ENCODE measurements around the gene SLC66A3.
"Not testable (repeated sequence)": the region's sequence is repeated elsewhere in the genome, so short reads cannot be mapped to it uniquely, and the experiment has no call there.

The SLC66A3 gene

DNA sequence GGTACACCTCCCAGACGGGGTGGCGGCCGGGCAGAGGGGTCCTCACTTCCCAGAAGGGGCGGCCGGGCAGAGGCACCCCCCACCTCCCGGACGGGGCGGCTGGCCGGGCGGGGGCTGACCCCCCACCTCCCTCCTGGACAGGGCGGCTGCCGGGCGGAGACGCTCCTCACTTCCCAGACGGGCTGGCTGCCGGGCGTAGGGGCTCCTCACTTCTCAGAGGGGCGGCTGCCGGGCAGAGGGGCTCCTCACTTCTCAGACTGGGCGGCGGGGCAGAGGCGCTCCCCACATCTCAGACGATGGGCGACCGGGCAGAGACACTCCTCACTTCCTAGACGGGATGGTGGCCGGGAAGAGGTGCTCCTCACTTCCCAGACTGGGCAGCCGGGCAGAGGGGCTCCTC, 9.8 kb downstream of the SLC66A3 start:
- ATAC-seq: not testable (repeated sequence)

DNA sequence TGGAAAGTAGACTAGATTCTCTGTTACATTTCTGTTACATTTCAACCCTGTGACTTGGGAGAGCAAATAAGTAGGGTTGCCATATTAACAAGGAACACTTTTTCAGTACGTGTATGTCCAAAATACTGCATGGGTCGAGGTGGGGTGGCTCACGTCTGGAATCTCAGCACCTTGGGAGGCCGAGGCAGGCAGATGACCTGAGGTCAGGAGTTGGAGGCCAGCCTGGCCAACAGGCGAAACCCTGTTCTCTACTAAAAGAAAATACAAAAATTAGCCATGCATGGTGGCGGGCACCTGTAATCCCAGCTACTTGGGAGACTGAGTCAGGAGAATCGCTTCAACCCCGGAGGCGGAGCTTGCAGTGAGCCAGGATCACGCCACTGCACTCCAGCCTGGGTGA, 11.2 kb downstream of the SLC66A3 start:
- ATAC-seq: no peak

DNA sequence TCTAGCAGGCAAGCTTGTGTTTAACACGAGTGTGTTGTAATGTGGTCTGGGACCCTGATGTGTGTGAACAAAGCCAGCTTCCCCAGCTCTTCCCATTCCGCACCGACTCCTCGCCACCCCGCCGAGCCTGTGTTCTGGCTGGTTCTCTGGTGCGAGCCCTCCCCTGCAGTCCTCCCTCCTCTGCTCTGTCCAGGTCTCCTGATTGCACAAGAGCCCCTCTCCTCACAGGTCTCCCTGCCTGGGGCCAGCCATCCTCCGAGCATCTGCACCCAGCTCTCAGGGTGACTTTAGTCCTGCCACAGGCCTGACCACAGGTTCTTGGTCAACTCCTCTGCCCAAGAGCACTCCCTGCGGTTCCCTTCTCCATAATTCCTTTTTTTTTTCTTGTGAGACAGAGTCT, 13.2 kb downstream of the SLC66A3 start:
- no peak for ATAC-seq

DNA sequence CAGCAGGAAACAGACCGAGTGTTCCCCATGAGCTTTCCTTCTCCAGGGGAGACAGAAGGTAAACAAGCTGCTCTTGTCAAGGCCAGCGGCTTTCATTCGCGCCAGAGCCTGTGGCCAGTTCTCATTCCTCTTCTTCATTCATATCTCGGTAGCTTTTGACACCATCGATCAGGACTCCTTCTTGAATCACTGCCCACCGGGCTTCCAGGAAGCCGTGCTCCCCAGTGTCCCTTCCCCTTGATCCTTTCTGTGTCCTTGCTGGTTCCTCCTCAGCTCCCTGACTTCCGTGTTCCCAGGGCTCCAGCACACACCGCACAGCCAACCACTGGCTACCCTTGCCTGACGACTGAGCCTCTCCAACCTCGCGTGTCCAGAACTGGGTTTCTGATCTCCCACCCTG, 14.1 kb downstream of the SLC66A3 start:
- ATAC-seq: no peak

DNA sequence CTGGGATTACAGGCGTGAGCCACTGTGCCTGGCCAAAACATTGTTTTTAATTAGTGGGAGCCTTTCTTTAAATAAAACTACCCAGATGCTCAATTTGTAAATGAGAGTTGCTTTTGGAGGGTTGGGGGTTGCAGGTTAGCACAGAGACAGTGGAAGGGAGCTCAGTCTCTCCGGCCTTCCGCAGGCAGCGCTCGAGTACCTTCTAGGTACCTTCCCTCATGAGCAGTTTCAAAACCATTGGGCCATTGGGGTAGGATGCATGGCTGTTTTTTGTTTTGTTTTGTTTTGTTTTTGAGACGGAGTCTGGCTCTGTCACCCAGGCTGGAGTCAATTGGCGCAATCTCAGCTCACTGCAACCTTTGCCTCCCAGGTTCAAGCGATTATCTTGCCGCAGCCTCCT, 19.0 kb downstream of the SLC66A3 start:
- ATAC-seq: no peak

DNA sequence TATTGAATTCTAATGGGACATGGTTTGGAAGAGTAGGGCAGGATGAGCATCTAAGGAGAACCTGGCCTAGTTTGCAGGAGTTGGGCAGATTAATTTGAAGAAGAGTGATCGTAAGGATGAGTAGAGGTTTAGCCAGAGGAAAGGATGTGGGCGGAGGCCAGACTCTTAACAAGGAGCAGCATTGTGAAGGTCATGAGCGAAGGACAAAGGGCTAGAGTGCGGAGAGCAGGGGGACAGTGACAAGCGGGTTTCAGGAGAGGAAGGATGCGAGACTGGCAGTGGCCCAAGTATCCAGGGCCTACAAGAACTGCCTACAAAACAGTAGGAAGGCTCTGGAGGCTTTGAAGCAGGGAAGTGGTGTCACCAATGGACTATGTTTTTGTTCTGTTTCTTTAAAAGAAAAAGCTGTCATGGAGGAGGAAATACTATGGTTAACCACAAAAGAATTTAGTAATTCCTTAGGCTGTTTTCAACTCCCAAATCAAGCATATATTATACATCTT, 20.1 kb downstream of the SLC66A3 start:
- ATAC-seq: no peak

DNA sequence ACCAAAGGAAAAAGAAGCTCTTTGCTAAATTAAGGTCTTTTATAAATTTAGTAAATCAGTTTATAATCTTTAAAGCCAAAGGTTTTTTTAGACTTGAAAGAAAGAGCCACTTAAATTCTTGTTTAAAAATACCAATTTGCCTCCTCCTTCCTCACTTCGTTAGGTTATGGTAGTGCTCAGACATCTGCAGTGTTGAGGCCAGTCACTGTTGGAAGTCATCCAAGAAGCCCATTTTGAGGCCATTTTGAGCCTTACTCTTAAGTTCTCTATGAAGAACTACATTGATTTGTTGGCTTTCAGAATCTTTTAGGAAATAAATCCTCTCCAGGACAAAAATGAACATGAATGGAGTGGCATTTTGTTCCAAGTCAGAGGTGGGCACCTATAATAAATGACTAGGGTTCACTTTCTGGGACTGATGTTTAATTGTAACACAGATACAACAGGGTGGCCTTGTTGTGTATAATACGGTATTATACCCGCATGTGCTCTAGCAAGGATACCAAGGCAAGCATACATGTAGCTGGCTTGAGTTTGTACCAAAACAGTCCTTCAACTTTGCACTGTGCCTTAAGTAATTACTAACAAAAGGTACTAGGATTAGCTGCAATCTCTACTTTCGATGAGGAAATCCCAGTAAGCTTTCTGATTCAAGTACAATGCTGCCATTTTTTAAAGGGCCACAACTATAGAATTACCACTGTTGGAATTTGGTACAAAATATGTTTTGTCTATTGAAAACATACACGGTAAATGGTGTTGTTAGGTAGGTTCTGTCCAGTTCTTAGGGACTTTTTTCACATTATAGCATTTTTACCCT, 22.8 kb downstream of the SLC66A3 start:
- ATAC-seq: no peak

DNA sequence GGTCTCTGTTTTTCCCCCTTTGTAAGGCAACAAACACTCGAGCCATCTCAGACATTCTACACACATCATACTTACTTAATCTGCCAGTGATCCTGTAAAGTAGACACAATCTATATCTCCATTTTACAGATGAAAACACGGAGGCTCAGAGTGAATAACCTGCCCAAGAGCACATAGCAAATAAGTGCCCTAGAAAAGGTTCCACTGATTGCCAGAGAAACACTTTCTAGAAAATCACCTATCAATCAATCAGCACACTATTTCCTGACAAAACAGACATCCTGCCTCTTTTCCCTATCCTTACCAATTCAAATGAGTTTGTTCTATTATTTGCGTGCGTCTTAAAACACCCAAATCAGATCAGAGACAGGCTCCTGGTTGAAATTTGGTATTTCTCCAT, 23.9 kb downstream of the SLC66A3 start:
- ATAC-seq: no peak

DNA sequence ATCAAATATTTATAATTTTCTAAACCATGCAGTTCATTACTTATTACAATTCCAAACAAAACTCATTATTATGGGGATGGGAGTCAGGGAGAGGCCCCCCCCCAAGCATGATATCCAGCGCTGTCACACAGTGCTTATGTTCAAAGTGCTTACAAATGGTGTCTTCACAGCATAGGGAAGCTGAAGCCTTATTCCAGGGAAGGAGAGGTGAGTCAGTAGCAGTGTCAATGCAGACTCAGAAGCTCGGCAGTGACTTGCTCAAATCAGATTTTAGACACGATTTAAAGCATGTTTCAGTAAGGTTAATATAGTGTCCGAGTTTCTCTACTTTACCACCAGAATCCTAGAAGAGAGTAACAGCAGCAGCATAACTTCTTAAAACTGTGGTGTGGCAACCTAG, 24.6 kb downstream of the SLC66A3 start:
- ATAC-seq: no peak

DNA sequence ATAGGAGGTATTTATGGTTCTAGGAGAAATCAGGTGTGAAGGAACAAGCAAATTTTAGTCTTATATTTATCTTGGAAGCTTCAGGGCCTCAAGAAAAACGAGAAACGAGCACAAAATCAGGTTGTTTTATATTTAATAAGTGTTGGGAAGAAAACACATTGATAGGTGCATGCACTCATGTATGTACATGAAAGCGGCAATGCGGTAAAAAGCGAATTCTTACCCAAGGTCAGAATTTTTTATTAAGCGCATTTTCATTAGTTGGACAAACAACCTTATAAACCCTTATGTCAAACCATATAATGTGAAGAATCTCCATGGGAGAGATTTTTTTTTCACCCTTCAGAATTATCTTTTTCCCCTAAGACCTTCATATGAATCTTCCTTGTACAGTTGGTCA, 25.4 kb downstream of the SLC66A3 start:
- ATAC-seq: no peak

DNA sequence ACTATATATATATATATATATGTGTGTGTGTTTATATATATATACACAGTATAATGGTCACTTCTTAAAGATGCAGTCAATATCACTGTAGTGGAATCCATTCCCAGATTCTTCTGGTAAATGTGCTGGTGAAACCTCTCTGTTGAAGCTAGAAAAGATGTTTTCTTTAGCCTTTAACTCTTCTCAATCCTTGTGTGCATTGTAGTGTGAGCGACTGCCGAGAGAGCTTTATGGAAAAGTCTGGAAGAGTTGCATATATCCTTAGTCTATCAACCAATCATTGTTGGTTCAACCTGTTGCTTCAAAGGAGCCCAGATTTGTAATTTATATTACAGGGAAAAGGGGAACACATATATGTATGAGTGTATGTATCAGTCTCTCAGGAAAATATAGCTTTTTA, 27.7 kb downstream of the SLC66A3 start:
- ATAC-seq: no peak

DNA sequence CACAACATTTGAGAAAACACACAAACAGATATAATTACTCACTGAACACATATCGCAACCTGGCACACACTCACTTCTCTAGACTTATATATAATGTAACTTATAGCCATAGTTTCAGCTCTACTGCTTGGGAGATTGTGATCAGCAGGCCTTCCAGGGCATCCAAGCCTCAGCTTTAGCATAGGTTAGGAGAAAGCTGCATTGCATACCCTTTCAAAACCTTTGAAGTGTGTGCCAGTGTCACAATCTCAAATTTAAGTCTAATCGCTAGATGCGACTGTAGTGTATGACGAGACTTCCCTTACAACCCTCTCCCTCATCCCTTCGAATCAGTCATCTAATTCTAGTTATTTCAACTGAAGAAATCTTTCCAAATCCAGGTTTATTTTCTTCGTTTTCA, 30.9 kb downstream of the SLC66A3 start:
- ATAC-seq: no peak

DNA sequence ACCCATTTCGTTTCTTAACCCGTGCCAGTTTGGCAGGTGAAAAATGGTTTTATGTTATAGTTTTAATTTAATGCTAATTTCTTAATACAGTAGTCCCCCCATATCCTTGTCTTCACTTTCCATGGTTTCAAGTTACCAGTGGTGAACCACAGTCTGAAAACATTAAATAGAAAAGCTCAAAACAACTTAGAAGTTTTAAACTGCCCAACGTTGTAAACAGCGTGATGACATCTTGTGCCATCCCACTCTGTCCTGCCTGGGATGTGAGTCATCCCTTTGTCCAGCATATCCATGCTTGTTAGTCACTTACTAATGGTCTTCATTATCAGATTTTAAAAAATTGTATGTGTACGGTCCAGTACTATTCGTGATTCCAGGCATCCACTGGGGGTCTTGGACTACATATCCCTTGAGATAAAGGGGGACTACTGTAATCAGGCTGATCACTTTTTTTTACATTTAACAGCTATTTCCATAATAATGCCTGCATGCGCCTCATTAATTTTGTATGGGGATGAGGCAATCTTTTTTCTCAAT, 31.9 kb downstream of the SLC66A3 start:
- no peak for ATAC-seq

DNA sequence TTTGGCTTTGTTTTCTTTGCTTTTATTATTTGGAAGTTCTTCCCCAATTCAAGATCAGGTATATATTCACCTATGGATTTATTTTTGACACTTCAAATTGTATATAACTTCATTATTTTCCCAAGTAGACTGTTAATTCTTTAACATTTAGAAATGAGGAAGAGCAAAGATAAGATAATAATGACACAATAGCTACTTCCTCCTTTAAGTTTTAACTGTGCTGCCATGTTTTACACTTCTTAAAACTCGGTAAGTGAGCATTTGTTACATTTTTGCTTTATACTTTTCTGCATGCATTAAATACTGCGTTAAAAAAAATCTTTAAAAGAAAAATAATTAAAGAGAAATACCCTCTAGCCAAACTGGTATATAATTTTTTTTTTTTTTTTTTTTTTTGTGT, 32.5 kb downstream of the SLC66A3 start:
- no peak for ATAC-seq

DNA sequence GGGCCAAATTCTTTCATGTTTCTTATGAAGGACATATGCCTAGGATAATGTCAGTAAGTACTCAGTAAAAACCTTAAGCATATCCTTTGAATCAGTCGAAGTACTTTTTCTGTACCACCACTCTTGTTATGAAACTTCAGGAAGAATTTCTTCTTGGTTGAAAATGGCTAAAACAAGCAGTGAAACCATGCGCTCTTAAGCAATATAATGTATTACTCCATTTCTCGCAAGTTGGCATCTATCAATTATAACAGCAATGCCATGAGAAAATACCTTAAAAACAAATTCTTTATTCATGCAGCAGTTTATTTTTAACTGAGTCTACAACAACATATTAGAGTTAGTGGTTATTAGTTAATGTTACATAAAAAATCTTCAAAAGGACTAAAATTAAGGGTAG, 41.0 kb downstream of the SLC66A3 start:
- no peak for ATAC-seq

DNA sequence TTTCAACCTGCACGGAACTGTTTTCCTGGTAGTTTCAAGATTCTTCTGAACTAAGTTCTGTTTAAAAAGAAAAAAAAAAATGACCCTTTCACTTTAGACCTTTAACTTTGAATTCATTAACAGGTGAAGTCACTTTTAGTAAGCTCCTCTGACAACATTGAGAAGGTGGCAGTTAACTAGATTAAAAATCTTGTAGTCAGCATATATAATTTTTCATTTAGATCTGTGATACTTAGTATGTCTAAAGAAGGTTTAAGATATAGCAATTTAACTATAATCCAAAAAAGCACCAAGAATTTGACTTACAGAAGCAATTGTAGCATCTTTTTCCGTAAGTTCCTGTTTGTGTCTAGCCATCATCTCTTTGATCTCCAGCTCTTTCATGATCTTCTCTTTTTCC, 45.4 kb downstream of the SLC66A3 start:
- no peak for ATAC-seq

DNA sequence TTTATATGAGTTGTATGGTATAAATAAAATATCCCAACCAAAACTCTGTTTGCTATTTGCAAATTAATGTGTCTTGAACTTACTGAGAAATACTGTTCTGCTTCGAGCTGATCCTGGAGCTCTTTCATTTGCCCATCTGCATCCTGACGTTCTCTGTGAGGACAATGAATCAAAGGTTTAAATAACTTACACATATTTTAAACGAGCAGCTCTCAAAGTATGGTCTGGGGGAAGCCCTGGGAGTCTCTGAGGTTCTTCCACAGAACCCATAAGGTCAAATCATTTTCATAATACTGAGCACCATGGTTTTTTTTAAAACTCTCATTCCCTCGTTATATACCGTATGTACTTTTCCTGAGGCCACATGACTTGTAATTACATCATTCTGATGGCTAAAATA, 46.7 kb downstream of the SLC66A3 start:
- no peak for ATAC-seq

DNA sequence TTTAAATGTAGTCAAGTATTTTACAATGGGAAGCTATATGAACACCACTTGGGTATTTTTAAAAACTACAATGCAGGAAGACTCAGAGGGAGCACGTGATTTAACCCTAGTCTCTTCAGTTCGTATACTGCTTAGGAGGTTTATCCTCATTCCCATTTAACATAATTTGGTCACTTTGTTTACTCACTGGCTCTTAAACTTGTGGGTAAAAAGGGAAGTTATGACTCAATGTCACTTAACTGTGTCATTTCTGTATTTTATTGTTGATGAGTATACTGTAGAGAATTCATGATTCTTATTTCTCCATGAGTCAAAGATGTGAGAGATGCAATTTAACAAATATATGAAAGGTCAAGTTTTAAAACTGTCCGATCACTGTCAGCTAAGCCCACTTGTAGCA, 48.2 kb downstream of the SLC66A3 start:
- peak; percentile 61 to 88 for ATAC-seq

DNA sequence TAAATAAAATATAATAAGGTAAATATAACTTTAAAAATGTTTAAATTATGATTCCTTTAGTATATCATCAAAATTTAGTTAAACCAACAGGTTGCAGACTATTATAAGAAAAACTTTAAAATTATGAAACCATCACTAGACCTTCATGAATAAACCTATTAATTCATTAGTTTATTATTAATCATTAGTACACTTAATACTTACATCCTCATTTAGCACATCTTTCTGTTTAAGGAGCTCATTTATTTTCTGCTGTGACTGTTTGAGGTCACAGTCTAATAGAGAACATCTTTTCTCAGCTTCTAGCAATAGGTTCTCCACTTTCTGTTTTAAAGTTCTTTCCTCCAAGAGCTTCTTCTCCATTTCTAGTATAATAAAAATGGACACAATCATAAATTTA, 52.8 kb downstream of the SLC66A3 start:
- ATAC-seq: no peak

DNA sequence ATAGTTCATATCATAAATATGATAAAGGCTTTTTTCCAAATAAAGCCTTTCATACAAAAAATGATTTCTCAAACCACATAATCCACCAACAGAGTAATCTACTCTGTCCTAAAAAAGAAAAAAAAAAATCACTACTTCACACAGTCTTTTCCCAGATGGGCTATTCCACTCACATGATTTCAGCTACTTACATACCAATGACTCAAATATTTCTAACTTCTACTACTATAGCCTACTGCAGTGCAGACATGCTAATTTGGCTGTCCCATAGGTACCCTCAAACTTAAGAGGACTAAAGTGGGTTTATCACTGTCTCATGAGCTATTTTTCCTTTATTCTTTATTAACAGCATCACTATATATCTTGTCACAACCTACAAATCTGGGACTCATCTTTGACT, 57.4 kb downstream of the SLC66A3 start:
- no peak for ATAC-seq

DNA sequence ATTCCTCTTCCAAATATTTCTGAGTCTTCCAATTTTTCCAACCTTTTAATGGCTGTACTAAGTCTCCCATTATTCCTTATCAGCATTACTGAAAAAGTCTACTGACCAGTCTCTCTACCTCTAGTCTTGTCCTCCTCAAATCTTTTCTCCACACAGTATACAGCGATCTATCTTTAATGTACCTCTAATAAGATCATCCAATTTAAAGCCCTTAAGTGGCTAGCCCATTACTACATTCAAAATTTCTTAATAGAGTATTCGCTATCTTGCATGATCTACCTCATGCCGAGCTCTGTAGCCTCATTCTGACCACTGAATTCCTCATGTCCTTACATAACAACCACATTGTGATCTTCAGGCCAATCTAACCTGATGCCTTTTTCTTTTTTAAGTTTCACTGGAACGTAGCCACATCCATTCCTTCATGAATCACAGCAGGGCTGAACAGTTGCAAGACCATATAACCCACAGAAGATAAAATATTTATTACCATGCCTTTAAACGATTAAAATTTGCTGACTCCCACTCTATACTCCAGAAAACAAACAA, 57.9 kb downstream of the SLC66A3 start:
- no peak for ATAC-seq

DNA sequence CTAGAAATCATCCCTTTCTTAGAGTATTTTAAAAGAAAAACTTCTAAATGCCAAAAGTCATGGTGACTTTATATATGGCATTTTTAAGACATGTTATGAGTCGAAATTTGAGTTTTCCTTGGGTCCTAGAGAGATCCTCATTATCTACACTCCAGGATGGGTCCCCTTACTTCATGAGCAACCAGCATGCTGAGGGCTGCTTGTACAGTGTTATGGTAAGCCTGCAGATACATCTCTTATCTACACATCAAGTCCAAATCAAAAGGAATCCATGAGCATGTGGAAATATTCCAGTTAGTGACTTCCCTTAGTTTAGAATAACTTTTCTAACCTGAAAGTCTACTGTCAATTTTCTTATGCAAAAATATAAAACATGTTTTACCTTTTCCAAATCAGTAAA, 58.7 kb downstream of the SLC66A3 start:
- ATAC-seq: no peak

DNA sequence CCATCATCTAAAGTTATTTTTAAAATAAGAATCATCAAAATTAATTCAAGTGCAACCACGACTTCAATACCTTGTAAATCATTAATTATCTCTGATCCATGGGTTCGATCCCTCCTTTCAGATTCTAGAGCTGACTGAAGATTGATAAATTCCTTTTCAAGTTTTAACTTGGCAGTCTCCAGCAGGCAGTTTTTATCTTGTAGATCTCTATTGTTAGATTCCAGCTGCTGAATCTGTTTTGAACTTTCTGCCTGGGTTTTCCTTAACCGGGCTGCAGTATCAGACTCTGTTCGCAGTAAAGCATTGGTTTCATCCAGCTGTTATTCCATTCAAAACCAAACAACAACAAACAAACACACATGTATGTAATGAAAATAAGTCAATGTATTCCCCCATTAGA, 59.5 kb downstream of the SLC66A3 start:
- no peak for ATAC-seq

DNA sequence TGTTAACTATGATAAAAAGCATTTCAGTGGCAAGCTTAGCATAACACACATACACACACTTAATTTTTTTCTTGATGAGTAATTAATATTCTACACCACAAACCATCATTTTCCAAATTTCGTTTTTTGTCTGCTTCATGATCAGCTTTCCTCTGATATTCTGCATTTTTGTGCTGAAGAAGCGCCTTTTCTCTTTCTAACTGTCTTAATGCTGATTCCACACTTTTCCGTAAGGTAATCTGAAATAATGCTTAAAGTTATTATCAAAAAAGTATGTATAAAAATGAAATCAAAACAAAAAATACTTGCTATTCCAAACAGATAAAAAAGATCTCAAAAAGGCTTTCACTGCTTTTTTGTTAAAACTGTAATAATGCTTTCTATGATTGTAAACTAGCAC, 60.1 kb downstream of the SLC66A3 start:
- no peak for ATAC-seq

DNA sequence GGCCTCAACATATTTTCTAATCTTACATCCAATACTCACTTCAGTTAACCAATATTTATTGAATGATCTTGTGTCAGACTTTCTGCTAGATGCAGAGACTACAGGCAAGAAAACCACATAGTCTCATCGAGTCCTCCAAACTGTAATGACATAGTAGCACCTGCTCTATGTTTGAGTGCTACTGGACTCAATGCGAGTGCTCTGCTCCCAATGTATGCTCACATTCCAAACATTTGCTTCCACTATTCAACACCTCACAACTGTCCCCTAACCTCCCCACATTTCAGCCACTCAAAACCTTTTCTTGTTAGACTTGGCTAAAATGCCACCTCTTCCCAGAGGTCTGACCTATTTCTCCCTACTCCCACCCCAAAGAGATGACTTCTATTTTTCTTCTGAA, 65.2 kb downstream of the SLC66A3 start:
- ATAC-seq: no peak

Data from activated CD4-positive, CD25-positive, alpha-beta regulatory T cell treated with anti-CD3 and anti-CD28 coated beads, Interleukin-2, amount 50 U/mL, for 24 hours (primary cell).